SU-DHL-6 (cell line): Measurements from ENCODE around the gene HUS1B.

Experiments
- H2AFZ ChIP-seq: fragments of 200-600 bp; sonication (generic); 2 replicates; pipeline ENCODE4 v1.6.1; 2014; ENCODE audit warnings: low read depth, mild to moderate bottlenecking, moderate library complexity, mixed read lengths, antibody characterized with exemption, low read length; ENCODE audit not compliant: severe bottlenecking
- H3F3A ChIP-seq: fragments of 200-600 bp; shearing (Covaris generic); 2 replicates; pipeline ENCODE4 v1.6.0; 2016; ENCODE audit warnings: antibody characterized with exemption, mild to moderate bottlenecking; ENCODE audit not compliant: insufficient read depth
- H3K27ac ChIP-seq: fragments of 200-600 bp; sonication (generic); 2 replicates; pipeline ENCODE4 v1.5.1; 2016; ENCODE audit warnings: low read depth, mild to moderate bottlenecking, low read length, moderate library complexity, mixed read lengths
- H3K27me3 ChIP-seq: fragments of 200-600 bp; sonication (generic), shearing (Covaris generic); 2 replicates; pipeline ENCODE4 v1.6.0; 2014; ENCODE audit warnings: mild to moderate bottlenecking, low read length
- H3K36me3 ChIP-seq: fragments of 200-600 bp; sonication (generic); 2 replicates; pipeline ENCODE4 v1.6.1; 2014; ENCODE audit warnings: mild to moderate bottlenecking, low read length, mixed read lengths
- H3K4me2 ChIP-seq: fragments of 300-600, 200-600 bp; shearing (Covaris generic), sonication (generic); 2 replicates; pipeline ENCODE4 v1.6.0; 2014; ENCODE audit warnings: low read length, low read depth, mild to moderate bottlenecking; ENCODE audit not compliant: poor library complexity, severe bottlenecking
- H3K4me3 ChIP-seq: fragments of 200-600 bp; sonication (generic); 2 replicates; pipeline ENCODE4 v1.5.1; 2014; ENCODE audit warnings: antibody characterized with exemption, low read length, mild to moderate bottlenecking, mixed read lengths; ENCODE audit not compliant: insufficient read depth, poor library complexity, severe bottlenecking
- H3K79me2 ChIP-seq: fragments of 200-600 bp; sonication (generic); 2 replicates; pipeline ENCODE4 v1.6.1; 2014; ENCODE audit warnings: mild to moderate bottlenecking, low read length, moderate library complexity; ENCODE audit not compliant: insufficient read depth
- H3K9ac ChIP-seq: fragments of 200-600 bp; sonication (generic); 2 replicates; pipeline ENCODE4 v1.7.0; 2014; ENCODE audit warnings: mild to moderate bottlenecking, low read length
- H3K9me2 ChIP-seq: fragments of 200-600 bp; sonication (generic); replicated peaks from 2 replicates; pipeline ENCODE4 v1.6.1; 2014; ENCODE audit warnings: low read length; ENCODE audit not compliant: insufficient read depth
- H3K9me3 ChIP-seq: fragments of 200-600 bp; sonication (generic); 2 replicates; pipeline ENCODE4 v1.6.1; 2014; ENCODE audit warnings: low read length, mixed read lengths; ENCODE audit not compliant: insufficient read depth
- H4K20me1 ChIP-seq: fragments of 200-600 bp; sonication (generic); 2 replicates; pipeline ENCODE4 v1.6.1; 2014; ENCODE audit warnings: low read depth, mild to moderate bottlenecking, antibody characterized with exemption, low read length, moderate library complexity, mixed read lengths
- EZH2phosphoT487 ChIP-seq: fragments of 200-600 bp; sonication (generic), shearing (Covaris generic); conservative IDR thresholded peaks from 2 replicates; pipeline ENCODE4 v1.6.1; 2018; ENCODE audit warnings: mild to moderate bottlenecking, antibody characterized with exemption, low read length, moderate library complexity, mixed read lengths
- TF ChIP-seq, protein P1 (sequence below): fragments of 200-600 bp; sonication (generic); IDR thresholded peaks from one replicate; pipeline ENCODE4 v1.5.1; 2017; ENCODE audit warnings: antibody characterized with exemption, mild to moderate bottlenecking, low read length, moderate library complexity; ENCODE audit not compliant: insufficient read depth, poor library complexity, severe bottlenecking

Gene HUS1B

DNA sequence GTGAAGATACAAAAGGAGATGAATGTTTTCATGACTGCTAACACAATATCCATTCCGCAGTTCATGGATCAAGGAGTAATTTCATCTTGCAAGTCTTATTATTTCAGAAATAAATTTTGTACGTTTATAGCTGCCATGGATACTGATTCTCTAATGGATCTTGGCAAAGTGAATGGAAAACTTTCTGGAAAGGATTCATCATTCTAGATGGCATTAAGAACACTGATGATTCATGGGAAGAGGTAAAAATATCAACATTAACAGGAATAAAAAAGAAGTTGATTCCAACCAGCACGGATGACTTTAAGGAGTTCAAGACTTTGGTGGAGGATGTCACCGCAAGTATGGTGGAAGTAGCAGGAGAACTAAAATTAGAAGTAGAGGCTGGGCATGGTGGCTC is 2.8 kb downstream of the HUS1B start:
- H3F3A ChIP-seq, result no peaks in the 10 kb centered on the region
- no peaks in the 10 kb centered on the region for H3K9me3 ChIP-seq
- H3K4me3 ChIP-seq, result no peak overlapping the region
- H3K27me3 ChIP-seq, result no peaks in the 10 kb centered on the region
- H3K9ac ChIP-seq, result no peak overlapping the region
- no peak overlapping the region for H3K27ac ChIP-seq
- TF ChIP-seq, protein P1, sequence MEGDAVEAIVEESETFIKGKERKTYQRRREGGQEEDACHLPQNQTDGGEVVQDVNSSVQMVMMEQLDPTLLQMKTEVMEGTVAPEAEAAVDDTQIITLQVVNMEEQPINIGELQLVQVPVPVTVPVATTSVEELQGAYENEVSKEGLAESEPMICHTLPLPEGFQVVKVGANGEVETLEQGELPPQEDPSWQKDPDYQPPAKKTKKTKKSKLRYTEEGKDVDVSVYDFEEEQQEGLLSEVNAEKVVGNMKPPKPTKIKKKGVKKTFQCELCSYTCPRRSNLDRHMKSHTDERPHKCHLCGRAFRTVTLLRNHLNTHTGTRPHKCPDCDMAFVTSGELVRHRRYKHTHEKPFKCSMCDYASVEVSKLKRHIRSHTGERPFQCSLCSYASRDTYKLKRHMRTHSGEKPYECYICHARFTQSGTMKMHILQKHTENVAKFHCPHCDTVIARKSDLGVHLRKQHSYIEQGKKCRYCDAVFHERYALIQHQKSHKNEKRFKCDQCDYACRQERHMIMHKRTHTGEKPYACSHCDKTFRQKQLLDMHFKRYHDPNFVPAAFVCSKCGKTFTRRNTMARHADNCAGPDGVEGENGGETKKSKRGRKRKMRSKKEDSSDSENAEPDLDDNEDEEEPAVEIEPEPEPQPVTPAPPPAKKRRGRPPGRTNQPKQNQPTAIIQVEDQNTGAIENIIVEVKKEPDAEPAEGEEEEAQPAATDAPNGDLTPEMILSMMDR, result no peak
- no peak for TF ChIP-seq EZH2phosphoT487
- H3K36me3 ChIP-seq, result no peaks in the 10 kb centered on the region
- no peak overlapping the region for H3K4me2 ChIP-seq
- H2AFZ ChIP-seq, result no peak overlapping the region
- H3K79me2 ChIP-seq, result peaks cover 15% of the 10 kb centered on the region; the same call in 1 of the 2 replicates
- no peaks in the 10 kb centered on the region for H3K9me2 ChIP-seq
- peaks cover 6% of the 10 kb centered on the region; the same call in 1 of the 2 replicates for H4K20me1 ChIP-seq

DNA sequence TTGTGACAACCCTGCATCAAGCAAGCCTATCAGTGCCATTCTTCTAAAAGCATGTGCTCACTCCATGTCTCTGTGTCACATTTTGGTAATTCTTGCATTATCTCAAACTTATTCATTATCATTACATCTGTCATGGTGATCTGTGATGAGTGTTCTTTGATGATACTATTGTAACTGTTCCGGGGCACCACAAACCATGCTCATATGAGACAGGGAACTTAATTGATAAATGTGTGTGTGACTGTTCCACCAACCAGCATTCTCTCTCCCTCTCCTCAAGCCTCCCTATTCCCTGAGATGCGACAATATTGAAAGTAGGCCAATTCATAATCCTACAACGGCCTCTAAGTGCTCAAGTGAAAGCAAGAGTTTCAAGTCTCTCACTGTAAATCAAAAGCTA is 4.0 kb downstream of the HUS1B start:
- Histone ChIP-seq H4K20me1 (peaks cover 6% of the 10 kb centered on the region; the same call in 1 of the 2 replicates), H3K4me2 (no peak overlapping the region), H3K27me3 (no peaks in the 10 kb centered on the region), H2AFZ (no peak overlapping the region), H3K9ac (no peak overlapping the region), H3K79me2 (peaks cover 6% of the 10 kb centered on the region; the same call in 1 of the 2 replicates), H3K9me2 (no peaks in the 10 kb centered on the region), H3K4me3 (no peak overlapping the region), H3K27ac (no peak overlapping the region), H3K9me3 (no peaks in the 10 kb centered on the region), H3F3A (no peaks in the 10 kb centered on the region), H3K36me3 (no peaks in the 10 kb centered on the region)
- TF ChIP-seq, protein P1, result no peak
- TF ChIP-seq EZH2phosphoT487, result no peak

DNA sequence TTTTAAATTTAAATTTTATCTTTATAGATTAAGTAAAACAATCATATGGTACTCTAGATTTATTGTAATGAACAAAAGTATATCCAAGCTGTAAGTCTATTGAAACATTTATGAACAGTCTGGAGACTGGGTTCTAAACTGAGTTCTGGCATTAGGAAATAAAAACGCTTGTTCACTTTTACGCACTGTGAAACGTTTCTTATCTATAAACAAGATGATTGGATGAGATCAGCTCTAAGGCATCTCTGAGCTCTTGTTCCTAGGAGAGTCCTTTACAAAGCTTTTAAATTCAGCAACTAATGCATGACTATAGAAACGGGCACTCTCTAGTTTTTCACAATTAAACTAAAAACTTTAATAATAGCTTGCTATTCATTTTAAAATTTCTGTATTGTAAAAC is 6.8 kb downstream of the HUS1B start:
- H3K9ac ChIP-seq, result no peak overlapping the region
- H3F3A ChIP-seq, result no peaks in the 10 kb centered on the region
- TF ChIP-seq, protein P1, result no peak
- TF ChIP-seq EZH2phosphoT487, result no peak
- H3K9me3 ChIP-seq, result no peaks in the 10 kb centered on the region
- no peaks in the 10 kb centered on the region for H3K79me2 ChIP-seq
- H3K27ac ChIP-seq, result no peak overlapping the region
- no peak overlapping the region for H2AFZ ChIP-seq
- H3K4me2 ChIP-seq, result no peak overlapping the region
- no peak overlapping the region for H3K4me3 ChIP-seq
- H3K36me3 ChIP-seq, result no peaks in the 10 kb centered on the region
- no peaks in the 10 kb centered on the region for H3K27me3 ChIP-seq
- H3K9me2 ChIP-seq, result no peaks in the 10 kb centered on the region
- H4K20me1 ChIP-seq, result peaks cover 31% of the 10 kb centered on the region
